ENCODE measurements around the gene IRAG1. TPM values are rescaled to one million over a fixed set of nuclear protein-coding genes. Genes with fewer than 3 reads are reported as not detected.
"Not testable (repeated sequence)": the region's sequence is repeated elsewhere in the genome, so short reads cannot be mapped to it uniquely, and the experiment has no call there.

IRAG1 gene
- total RNA-seq, 1 donor = 0.27 TPM

GRCh38 chr11:10708131-10708530 is 14.6 kb upstream of the IRAG1 start:
- no peak for DNase-seq (ENCODE audit: low read depth in 2 of 3, low spot score in 2 of 3)

DNA sequence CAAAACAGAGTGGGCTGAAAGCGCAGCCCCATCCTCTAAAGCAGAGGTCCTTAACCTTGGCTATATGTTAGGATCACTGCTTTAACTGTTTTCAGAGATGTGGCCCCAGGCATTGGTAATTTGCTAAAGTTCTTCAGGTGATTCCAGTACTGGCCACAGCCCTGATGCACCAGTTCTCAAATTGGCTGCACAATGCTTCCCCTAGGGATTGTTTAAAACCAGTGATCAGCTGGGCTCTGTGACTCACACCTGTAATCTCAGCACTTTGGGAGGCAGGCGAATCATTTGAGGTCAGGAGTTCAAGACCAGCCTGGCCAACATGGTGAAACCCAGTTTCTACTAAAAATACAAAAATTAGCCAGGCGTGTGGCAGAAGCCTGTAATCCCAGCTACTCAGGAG is 8.4 kb upstream of the IRAG1 start:
- no peak for DNase-seq (ENCODE audit: low read depth in 2 of 3, low spot score in 2 of 3)

- no peak for DNase-seq (ENCODE audit: low read depth in 2 of 3, low spot score in 2 of 3)
Measured at GRCh38 chr11:10699072-10699471, 5.5 kb upstream of the IRAG1 start.

DNA sequence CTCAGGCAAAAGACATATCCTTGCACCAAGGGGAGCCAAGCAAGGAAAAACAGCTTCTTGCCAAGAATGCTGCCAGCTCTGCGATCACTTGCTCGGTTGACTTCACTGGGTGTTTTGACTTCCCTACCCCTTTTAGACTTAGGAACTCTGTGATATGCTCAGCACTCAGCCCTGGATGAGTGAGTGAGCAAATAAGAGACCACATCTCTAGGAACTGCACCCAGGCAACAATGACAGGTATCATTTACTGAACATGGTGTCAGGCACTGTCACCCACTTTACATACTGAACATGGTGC is 3.7 kb upstream of the IRAG1 start:
- DNase-seq (ENCODE audit: low read depth in 2 of 3, low spot score in 2 of 3) = no peak

DNA sequence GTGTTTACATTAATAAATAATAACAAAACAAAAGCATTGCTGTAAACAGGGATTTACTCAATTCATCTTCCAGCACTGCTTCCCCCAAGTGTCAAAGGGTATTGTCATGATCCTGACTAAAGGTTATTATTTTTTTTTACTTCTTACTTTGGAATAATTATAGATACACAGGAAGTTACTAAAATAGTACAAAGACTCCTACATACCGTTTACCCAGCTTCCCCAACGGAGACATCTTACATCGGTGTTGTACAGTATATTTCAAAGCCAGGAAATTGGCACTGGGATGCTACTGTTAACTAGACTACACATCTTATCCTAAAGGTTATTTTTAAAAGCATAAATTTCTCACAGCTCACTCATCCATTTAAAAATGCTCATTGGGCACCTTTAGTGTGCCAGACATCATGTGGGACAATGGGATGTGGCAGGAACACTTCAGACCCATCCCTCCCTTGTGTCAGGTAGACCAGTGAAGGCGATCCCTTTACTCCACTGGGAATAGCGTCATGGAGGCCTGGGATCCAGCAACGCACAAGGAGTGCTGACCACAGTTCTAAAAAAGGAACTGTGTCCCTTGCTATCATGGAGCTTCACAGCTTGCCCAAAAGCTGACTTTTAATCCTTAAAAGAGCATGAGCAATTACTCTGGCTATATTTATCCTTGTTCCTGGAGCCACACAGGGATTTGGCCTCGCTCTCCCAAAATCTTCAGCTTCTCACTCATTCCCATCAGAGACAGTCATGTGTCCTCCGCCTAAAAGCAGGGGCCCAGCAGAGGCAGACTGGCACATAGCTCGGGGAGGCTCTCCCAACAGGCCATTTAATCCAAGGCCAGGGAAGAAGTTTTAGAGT is 3.1 kb upstream of the IRAG1 start:
- DNase-seq (ENCODE audit: low read depth in 2 of 3, low spot score in 2 of 3) = no peak

- DNase-seq (ENCODE audit: low read depth in 2 of 3, low spot score in 2 of 3) = no peak
Measured at GRCh38 chr11:10695833-10696232, 2.3 kb upstream of the IRAG1 start.

GRCh38 chr11:10694486-10695239 is 1.1 kb upstream of the IRAG1 start:
- peak in 1 of 3 donors; percentile 10 for DNase-seq (ENCODE audit: low read depth in 2 of 3, low spot score in 2 of 3)

DNA sequence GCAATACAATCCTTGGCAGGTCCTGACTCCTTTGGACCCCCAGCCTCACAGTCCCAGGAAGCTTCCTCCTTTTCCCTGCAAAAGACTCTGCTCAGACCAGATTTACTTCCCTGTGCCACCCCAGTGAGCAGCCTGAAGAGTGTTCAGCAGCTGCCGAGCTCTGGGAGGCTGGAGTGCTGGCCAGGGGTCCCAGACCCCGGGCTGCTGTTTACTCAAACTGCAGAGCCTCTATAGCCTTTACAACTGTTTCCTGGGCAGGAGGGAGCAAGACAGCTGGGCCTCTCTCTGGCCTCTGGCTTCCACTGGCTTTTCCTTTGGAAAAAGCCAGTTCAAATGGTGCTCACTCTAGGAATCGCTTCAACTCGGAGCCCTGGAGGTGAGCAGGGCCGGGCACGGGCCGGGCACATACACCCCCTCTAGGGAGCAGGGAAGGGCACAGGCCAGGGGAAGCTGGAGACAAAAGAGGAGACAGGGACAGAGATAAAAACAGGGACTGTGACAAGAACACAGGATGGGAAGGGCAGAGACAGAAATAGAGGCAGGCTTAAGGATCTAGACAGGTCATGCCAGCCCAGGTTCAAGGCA is 932 bp downstream of the IRAG1 start:
- no peak for DNase-seq (ENCODE audit: low read depth in 2 of 3, low spot score in 2 of 3)

DNA sequence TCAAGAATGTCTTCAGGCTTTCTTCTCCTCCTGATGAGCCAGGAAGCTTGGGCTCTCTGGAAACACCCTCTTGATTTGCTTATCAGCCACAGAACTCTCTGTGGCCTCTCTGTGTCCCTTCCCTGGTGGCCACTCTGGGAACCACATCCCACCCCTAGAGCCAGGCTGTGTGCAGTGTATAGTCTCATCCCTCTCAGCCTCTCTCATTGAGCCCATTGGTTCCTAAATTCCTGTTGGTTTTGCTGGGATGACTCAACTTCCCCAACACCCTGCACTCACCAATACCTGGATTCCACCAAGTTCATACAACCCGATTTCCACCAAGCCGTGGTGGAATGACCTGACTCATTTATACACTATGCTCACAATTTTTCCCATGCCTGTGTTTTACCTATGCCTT is 5.2 kb downstream of the IRAG1 start:
- DNase-seq (ENCODE audit: low read depth in 2 of 3, low spot score in 2 of 3) = no peak

GRCh38 chr11:10686311-10686710 is 7.2 kb downstream of the IRAG1 start:
- DNase-seq (ENCODE audit: low read depth in 2 of 3, low spot score in 2 of 3) = peak in 1 of 3 donors; percentile 63

DNA sequence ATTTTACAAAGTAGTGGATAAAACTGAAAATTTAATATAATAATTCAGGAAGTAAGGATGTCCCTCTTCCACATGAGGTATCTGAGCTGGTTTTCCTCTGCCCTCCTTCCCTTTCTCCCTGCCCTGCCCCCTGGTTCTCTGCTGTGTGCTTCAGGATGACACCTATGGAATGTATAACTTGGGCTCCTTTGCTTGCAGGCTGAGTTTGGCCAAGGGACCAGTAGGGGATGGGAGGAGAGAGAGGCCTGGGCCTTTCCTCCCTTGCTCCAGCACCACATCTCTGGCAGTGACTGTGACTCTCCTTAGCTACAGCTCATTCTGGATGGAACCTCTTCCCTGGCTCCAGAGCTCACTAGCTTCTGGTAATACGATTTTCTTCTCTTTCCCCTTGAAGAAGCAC is 10.1 kb downstream of the IRAG1 start:
- no peak for DNase-seq (ENCODE audit: low read depth in 2 of 3, low spot score in 2 of 3)

GRCh38 chr11:10680956-10681487 is 12.5 kb downstream of the IRAG1 start:
- no peak for DNase-seq (ENCODE audit: low read depth in 2 of 3, low spot score in 2 of 3)

DNA sequence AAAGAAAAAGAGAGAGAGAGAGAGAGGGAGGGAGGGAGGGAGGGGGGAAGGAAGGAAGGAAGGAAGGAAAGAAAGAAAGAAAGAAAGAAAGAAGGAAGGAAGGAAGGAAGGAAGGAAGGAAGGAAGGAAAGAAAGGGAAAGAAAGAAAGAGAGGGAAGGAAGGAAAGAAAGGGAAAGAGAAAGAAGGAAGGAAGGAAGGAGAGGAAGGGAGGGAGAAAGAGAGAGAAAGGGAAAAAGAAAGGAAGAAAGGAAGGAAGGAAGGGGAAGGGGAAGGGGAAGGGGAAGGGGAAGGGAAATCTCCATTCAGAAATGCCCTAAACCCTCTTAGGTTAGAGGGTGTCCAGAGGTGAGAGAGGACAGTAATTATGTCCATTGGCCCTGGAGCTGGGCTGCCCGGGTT is 13.3 kb downstream of the IRAG1 start:
- DNase-seq (ENCODE audit: low read depth in 2 of 3, low spot score in 2 of 3) = not testable (repeated sequence)

GRCh38 chr11:10679644-10680043 is 13.9 kb downstream of the IRAG1 start:
- no peak for DNase-seq (ENCODE audit: low read depth in 2 of 3, low spot score in 2 of 3)

GRCh38 chr11:10678101-10678500 is 15.5 kb downstream of the IRAG1 start:
- no peak for DNase-seq (ENCODE audit: low read depth in 2 of 3, low spot score in 2 of 3)

GRCh38 chr11:10676919-10677318 is 16.6 kb downstream of the IRAG1 start:
- DNase-seq (ENCODE audit: low read depth in 2 of 3, low spot score in 2 of 3) = no peak

DNA sequence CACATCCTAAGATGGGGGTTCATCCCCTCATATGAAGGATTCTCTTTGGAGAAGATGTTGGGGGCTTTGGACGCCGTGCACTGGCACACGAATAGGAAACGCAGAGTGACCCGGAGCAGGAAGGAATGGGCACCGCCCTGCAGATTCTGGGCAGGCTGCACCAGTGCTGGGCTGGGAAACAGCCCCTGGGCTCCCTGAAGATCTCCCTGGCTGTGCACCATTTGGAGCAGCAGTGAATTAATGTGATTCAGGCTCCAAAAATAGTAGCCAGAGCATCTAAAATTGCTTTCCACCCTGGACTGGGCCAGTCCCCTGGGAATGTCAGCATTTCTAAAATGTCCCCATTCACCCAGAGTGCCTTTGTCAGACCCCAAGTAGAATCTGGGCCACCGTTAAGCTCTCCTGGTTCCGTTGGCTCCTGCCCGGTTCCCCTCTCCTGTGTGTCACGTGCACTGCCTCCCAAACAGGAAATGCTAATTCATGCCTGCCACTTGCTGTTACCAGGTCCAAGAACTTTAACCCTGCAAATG is 18.6 kb downstream of the IRAG1 start:
- no peak for DNase-seq (ENCODE audit: low read depth in 2 of 3, low spot score in 2 of 3)

- peak in 1 of 3 donors; percentile 17 for DNase-seq (ENCODE audit: low read depth in 2 of 3, low spot score in 2 of 3)
Measured at GRCh38 chr11:10674440-10674855, 19.1 kb downstream of the IRAG1 start.

- DNase-seq (ENCODE audit: low read depth in 2 of 3, low spot score in 2 of 3) = peak in 2 of 3 donors; percentile 35 to 70
Measured at GRCh38 chr11:10673501-10674062, 20.0 kb downstream of the IRAG1 start.

- DNase-seq (ENCODE audit: low read depth in 2 of 3, low spot score in 2 of 3) = no peak
Measured at GRCh38 chr11:10670099-10670498, 23.5 kb downstream of the IRAG1 start.

Data from hematopoietic multipotent progenitor cell (in vitro differentiated cells).